Stimulated activated CD4-positive, alpha-beta T cell treated with anti-CD3 and anti-CD28 coated beads, Interleukin-2, amount 100 ng/mL, for 24 hours (primary cell): ENCODE results near the gene FLYWCH2.

Source experiments
- DNase-seq, 2 donors: peaks; one replicate each; pipeline ENCODE4 v3.0.0-alpha.2; 2020

The FLYWCH2 gene

GRCh38 chr16:2884041-2884451 lies 1.0 kb downstream of the FLYWCH2 start:
- DNase-seq, result no peak

DNA sequence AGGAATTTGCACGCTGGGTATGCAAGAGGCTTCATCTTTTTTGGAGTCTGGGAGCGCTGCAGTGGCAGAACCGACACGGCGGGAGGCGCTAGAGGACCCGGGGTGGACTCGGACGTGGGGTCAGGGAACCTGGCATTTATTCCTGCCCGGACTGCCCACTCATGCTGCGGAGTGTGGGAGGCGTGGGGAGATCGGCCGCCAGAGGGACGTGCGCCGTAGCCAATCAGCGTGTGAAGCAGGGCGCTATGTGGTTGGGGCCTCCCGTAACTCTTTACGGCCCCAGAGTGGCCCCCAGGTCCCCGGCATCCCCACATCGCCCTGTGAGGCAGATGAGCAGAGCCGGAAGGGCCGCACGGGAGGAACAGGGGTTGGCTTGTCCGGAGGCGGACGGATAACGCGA lies 11.2 kb downstream of the FLYWCH2 start:
- DNase-seq, result no peak

GRCh38 chr16:2895813-2896212 lies 12.8 kb downstream of the FLYWCH2 start:
- DNase-seq, result no peak

DNA sequence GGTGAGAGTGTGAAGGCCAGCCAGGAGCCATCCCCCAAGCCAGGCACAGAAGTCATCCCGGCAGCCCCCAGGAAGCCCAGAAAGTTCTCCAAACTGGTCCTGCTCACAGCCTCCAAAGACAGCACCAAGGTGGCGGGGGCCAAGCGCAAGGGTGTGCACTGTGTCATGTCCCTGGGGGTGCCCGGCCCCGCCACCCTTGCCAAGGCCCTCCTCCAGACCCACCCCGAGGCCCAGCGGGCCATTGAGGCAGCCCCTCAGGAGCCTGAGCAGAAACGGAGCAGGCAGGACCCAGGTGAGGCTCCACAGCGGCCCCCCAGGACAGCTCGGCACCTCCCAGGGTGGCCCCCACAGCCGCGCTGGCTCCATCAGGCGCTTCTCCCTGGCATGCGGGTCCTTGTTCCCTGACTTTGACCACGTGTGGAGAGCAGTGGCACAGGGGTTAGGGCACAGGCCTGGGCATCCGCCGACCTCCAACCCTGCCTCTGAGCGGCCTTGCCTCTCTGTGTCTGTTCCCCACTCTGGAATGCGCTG lies 13.5 kb downstream of the FLYWCH2 start:
- no peak for DNase-seq

DNA sequence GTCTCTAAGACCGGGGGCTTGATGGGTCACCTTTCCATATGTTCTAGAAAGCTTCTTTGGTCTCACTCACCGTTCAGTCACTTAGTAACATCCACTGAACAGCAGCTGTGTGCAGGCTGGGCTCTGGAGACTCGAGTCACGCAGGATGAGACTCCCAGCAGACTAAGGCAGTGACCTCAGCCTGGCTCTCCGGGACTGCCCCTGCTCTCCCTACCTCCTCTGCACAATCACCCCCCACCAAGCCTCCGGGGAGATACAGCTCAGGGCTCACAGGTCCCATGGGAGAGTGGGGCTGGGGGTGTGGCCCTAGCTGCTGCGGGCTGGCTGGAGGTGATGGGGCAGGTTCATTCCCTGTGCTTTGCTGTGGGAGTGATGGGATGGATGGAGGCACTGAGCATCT lies 14.1 kb downstream of the FLYWCH2 start:
- no peak for DNase-seq

- no peak for DNase-seq
Observed at GRCh38 chr16:2898831-2899563, 16.0 kb downstream of the FLYWCH2 start.

- DNase-seq, result no peak
Observed at GRCh38 chr16:2899564-2900072, 16.6 kb downstream of the FLYWCH2 start.

DNA sequence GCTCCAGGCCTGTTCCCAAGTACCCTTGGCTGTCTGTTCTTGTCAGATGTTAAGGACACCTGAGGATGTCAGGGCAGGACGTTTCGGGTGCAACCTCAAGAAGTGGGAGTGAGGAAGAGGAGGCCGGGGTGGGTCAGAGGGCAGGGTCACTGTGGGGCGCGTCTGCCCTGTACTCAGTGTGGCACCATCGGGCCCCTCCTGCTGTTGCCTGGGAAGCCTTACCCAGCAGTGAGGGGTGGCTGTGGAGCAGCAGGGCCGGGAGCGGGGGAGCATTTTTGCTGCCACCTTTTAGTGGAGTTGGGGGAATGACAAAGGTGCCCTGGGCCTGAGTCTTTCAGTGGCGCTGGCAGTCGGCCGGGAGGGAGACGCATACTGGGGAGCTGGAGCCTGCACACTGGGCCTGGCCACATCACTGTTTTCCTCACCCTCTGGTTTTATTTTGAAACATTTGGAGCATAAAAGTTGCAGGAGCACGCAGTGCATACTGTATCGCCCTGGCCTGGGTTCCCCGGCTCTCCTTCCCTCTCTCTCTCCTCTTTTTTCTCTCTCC lies 17.6 kb downstream of the FLYWCH2 start:
- DNase-seq, result no peak

DNA sequence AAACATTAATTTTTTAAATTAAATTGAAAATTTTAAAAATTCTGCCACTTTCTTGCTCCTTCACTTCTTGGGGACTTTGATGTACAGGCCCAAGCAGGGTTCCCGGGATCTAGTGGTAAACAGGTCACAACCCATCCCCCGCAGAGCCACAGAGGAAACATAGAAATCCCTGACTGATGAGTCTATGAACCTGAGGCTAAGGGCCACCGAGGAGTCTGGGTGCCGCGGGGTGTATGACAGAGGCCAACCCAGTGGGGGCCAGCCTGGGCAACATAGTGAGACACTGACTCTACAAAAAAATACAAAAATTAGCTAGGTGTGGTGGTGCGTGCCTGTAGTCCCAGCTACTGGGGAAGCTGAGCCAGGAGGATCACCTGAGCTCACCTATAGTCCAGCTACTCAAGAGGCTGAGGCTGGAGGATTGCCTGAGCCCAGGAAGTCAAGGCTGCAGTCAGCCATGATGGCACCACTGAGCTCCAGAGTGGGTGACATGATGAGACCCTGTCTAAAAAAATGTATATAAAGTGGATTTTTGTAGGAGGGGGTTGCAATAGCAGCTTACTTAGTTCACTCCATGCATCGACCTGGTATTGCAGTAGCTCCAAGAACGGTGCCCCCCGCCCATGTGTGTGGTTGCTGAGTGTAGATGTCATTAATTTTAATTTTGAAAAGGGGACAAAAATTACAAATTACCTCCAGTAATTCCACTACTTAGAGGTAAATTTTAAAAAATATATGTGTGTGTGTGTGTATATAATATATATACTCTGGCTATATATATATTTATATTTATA lies 19.5 kb downstream of the FLYWCH2 start:
- DNase-seq, result no peak

GRCh38 chr16:2904100-2904921 lies 21.3 kb downstream of the FLYWCH2 start:
- peak; percentile 79 to 80 for DNase-seq

DNA sequence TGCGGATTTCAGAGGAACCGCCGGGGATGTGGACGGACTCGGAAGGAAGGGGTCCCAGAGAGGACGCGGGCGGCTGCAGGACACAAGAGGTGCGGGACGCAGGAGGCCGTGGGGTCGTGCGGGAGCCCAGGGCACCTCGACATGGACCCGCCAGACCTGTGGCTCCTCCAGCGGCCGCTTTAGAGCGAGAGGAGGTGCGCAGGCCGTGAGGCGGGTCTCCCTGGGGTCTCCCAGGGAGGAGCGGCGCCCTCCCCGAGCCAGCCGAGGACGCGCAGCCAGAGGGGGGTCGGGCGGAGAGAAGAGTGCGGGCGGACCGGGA lies 21.9 kb downstream of the FLYWCH2 start:
- DNase-seq, result peak in 1 of 2 donors; percentile 37

DNA sequence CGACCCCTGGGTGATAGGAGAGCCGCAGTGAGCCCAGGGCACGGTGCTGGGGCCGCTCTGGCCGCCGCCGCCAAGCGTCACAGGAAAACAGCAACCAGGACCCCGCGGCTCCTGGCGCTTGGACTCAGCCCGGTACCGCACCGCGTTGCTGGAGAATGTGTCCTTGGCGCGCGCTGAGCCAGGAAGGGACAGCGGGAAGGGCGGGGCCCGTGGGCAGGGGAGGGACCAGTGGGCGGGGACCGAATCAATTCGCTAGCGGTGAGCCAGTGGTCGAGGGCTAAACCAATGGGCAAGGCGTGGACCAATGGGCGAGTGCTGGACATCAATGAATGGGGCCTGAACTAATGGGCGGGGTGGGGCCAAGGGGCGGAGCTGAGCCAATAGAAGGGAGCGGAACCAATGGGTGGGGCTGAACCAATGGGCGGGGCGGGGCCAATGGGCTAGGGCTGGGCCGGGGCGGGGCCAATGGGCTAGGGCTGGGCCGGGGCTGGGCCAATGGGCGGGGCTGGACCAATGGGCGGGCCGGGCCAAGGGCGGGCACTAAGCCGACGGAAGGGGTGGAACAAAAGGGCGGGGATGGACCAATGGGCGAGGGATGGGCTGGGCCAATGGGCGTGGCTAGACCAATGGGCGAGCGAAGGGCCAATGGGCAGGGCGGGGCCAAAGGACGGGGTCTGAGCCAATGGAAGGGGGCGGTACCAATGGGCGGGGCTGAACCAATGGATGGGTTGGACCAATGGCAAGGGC lies 22.4 kb downstream of the FLYWCH2 start:
- DNase-seq, result peak; percentile 94 to 99

DNA sequence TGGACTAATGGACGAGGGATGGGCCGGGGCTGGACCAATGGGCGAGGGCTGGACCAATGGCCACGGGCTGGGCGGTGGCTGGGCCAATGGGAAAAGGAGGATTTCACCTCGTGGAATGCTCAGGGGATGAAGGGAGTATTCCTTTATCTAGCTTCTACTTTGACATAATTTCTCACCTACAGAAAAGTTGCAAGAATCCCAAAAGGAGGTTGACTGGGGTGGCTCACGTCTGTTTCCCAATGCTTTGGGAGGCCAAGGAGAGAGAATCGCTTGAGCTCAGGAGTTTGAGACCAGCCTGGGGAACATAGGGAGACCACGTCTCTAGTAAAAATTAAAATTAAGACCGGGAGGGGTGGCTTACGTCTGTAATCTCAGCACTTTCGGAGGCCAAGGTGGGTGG lies 23.0 kb downstream of the FLYWCH2 start:
- DNase-seq, result no peak

DNA sequence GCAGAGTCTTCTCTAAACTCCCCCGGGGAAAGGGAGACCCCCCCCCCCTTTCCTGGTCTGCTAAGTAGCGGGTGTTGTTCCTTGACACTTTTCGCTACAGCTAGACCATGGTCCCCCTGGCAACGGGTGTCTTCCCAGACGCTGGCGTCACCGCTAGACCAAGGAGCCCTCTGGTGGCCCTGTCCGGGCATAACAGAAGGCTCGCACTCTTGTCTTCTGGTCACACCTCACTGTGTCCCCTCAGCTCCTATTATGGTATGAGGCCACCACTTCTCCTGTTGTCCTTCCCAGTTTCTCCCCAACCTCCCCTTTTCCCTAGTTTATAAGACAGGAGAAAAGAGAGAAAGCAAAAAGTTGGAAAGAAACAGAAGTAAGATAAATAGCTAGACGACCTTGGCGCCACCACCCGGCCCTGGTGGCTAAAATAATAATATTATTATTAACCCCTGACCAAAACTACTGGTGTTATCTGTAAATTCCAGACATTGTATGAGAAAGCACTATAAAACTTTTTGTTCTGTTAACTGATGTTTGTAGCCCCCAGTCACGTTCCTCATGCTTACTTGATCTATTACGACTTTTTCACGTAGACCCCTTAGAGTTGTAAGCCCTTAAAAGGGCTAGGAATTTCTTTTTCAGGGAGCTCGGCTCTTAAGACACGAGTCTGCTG lies 24.2 kb downstream of the FLYWCH2 start:
- DNase-seq, result peak; percentile 40 to 53

GRCh38 chr16:2910441-2910969 lies 27.5 kb downstream of the FLYWCH2 start:
- DNase-seq, result no peak

DNA sequence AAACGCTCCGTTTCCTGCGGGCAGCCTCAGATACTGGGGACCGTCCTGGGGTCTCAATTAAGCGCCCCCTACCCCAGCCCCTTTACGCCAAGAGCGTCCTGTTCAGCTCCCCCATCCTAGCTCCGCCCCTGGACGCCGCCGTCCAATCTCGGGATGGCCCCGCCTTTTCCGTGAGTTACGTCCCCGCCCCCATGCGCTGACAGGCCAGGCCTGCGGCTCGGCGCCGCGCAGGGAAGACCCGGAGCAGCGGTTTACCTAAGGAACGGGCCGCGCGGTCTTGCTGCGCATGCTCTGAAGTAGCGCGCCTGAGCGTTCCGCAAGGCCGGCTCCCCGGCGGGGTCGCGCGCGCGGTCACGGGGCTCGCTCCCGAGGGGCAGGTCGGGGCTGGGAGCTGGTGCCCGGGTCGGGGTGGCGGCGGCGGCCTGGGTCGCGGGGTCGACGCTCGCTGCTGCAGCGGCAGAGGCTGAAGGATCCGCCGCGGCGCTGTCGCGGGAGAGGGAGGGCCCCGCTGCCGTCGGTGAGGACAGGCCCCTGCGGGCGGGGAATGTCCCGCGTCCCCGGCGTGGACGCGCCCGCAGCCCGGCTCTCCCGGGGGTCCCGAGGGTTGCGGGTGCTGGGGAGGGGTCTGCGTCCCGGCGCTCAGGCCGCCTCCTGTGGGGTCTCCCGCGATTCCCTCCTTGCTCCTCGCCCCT lies 28.8 kb downstream of the FLYWCH2 start, which contains the start of gene FLYWCH1:
FLYWCH1 (plus strand) TSS at position 294 of the 692 bp plus-strand sequence. CDS start 17,755 bp downstream, outside the sequence.
- peak; percentile 99 to 100 for DNase-seq

DNA sequence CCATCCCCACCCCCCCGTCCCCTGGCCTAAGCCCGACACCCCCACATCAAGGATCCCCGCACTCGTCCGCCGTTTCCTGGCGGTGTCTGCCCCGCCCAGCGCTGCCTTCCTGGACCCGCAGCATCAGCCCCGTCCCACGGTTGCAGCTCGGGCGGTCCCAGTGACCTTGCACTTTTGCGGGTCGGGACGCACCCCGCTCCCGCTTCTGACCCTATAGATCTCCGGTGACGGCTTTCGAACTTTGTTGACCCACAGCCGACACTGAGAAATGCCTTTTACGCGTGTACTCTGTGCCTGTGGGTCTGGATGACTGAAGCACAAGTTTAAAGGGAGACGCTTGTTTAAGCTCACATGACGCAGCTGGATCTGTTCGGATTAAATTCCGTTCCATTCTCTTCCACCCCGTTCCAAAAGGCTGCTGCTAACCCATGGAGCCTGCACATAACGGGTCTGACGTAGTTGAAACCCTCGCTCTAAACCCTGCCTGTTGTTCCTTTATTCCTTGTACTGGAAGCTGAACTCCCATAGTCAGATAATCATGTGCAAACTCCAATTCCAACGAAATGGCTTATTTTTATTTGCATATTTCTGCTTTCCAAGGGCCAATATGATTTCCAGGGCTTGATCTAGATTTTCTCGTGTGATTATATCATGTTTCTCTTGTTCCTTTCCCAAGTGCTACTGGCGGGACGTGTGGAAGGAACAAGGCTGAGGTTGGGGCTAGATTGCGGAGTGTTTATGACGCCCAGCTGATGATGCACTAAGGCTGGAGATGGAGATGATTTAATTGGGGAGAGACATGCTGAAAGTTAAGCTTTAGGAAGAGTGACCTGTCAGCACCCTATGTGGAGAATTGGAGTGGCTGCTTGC lies 29.6 kb downstream of the FLYWCH2 start:
- peak; percentile 43 to 51 for DNase-seq

GRCh38 chr16:2913603-2914002 lies 30.6 kb downstream of the FLYWCH2 start:
- no peak for DNase-seq

- DNase-seq, result no peak
Observed at GRCh38 chr16:2914233-2914632, 31.2 kb downstream of the FLYWCH2 start.
